ENCODE measurements around the gene FIGN. TPM values are rescaled to one million over a fixed set of nuclear protein-coding genes. Genes with fewer than 3 reads are reported as not detected.

FIGN gene
- total RNA-seq, 1 donor from 2014 or later = not detected

DNA sequence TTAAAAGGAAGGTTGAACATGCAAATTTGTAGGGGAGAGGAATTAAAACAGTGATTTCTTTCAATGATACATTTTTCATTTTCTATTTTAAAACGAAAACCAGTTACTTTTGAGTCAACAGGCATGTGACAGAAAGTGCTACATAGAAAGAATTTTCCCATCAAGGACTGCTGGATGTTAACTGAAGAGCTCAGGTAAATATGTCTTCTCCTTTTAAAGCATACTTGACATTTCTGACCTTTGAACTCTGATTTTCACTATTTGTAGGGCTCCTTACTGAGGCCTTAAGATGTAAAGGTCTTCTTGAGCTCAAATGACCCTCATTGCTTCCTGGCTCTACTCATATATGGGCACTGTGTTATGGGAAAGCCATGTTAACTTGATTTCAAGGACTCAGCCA is 32.4 kb downstream of the FIGN start:
- TF ChIP-seq, protein P1, sequence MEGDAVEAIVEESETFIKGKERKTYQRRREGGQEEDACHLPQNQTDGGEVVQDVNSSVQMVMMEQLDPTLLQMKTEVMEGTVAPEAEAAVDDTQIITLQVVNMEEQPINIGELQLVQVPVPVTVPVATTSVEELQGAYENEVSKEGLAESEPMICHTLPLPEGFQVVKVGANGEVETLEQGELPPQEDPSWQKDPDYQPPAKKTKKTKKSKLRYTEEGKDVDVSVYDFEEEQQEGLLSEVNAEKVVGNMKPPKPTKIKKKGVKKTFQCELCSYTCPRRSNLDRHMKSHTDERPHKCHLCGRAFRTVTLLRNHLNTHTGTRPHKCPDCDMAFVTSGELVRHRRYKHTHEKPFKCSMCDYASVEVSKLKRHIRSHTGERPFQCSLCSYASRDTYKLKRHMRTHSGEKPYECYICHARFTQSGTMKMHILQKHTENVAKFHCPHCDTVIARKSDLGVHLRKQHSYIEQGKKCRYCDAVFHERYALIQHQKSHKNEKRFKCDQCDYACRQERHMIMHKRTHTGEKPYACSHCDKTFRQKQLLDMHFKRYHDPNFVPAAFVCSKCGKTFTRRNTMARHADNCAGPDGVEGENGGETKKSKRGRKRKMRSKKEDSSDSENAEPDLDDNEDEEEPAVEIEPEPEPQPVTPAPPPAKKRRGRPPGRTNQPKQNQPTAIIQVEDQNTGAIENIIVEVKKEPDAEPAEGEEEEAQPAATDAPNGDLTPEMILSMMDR (IDR thresholded peaks at IDR 0.05) = no peak
- Mint-ChIP-seq H3K4me3 (no peak overlapping the region), H3K4me1 (no peaks in the 10 kb centered on the region), H3K36me3 (ENCODE audit: low read depth) (no peaks in the 10 kb centered on the region), H3K27ac (no peak overlapping the region), H3K27me3 (no peaks in the 10 kb centered on the region), H3K9me3 (no peaks in the 10 kb centered on the region)
- POLR2A ChIA-PET = no interaction called here
- DNase-seq (no peak), ATAC-seq (ENCODE audit: low read depth) (no peak)
- CTCF ChIA-PET = no interaction called here
- intact Hi-C loops (cut with micrococcal nuclease) = no loop called here

DNA sequence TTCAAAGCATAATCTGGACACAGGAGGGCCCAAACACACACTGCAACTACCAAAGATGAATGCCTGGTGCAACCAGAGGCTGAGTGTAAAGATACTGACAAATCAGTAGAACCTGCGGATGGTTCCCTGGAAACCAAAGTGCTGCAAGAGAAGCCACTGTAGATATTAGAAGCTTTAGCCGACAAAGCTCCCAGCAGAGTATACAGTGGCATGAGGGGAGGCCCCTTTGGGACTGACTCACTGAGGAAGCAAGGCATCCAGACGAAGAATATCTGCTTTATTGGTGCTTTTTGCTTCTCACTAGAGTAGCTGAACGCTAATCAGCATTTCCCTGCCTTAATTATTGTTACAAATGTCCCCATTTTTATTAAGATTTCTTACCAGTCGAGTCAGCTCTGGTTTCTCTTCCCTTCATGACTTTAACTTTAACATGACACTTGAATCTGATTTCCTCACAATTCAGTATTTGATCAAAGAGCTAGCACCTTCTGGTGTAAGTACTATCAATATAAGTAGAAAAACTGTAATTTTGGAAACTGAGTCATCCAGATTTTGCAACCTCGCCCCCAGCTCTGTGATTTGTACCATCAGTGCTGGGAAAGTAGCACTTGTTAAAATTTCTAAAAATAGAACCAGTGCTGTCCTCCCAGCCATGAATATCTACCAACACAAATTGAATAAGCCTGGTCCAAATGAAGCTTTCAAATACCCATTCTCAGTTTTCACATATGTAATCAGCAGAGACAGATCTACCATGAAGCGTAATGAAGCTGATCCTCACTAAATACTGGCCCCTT is 34.2 kb downstream of the FIGN start:
- DNase-seq (no peak), ATAC-seq (ENCODE audit: low read depth) (no peak)
- H3K27me3 Mint-ChIP-seq = no peaks in the 10 kb centered on the region
- H3K4me1 Mint-ChIP-seq = no peaks in the 10 kb centered on the region
- POLR2A ChIA-PET = no interaction called here
- intact Hi-C loops (cut with micrococcal nuclease) = no loop called here
- CTCF ChIA-PET = no interaction called here
- H3K27ac Mint-ChIP-seq = no peak overlapping the region
- no peaks in the 10 kb centered on the region for H3K9me3 Mint-ChIP-seq
- H3K4me3 Mint-ChIP-seq = no peak overlapping the region
- H3K36me3 Mint-ChIP-seq (ENCODE audit: low read depth) = no peaks in the 10 kb centered on the region
- TF ChIP-seq, protein P1 (IDR thresholded peaks at IDR 0.05) = no peak

DNA sequence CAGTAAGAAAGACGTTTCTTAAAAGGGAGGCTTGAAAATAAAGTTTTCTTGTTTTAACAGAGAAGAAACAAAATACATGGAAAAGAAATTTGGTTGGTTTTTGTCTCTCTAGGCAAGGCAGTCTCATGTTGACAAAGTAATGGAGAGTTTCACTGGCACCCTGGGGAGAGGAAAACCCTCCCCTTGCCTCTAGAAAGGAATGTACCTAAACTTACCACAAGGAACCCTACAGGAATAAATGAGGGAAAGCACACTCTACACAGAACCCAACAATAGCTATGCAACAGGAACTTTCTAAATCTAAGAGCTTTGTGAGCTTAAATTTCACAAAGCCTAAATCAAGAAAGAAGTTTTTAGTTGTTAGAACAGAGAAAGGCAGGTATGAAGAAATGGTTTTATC is 37.0 kb downstream of the FIGN start:
- ChIA-PET POLR2A (no interaction called here), CTCF (no interaction called here)
- H3K4me1 Mint-ChIP-seq = no peaks in the 10 kb centered on the region
- H3K9me3 Mint-ChIP-seq = no peaks in the 10 kb centered on the region
- TF ChIP-seq, protein P1 (IDR thresholded peaks at IDR 0.05) = no peak
- no peak for DNase-seq
- H3K27ac Mint-ChIP-seq = no peak overlapping the region
- H3K27me3 Mint-ChIP-seq = no peaks in the 10 kb centered on the region
- H3K4me3 Mint-ChIP-seq = no peak overlapping the region
- H3K36me3 Mint-ChIP-seq (ENCODE audit: low read depth) = no peaks in the 10 kb centered on the region
- ATAC-seq (ENCODE audit: low read depth) = no peak
- intact Hi-C loops (cut with micrococcal nuclease) = no loop called here

DNA sequence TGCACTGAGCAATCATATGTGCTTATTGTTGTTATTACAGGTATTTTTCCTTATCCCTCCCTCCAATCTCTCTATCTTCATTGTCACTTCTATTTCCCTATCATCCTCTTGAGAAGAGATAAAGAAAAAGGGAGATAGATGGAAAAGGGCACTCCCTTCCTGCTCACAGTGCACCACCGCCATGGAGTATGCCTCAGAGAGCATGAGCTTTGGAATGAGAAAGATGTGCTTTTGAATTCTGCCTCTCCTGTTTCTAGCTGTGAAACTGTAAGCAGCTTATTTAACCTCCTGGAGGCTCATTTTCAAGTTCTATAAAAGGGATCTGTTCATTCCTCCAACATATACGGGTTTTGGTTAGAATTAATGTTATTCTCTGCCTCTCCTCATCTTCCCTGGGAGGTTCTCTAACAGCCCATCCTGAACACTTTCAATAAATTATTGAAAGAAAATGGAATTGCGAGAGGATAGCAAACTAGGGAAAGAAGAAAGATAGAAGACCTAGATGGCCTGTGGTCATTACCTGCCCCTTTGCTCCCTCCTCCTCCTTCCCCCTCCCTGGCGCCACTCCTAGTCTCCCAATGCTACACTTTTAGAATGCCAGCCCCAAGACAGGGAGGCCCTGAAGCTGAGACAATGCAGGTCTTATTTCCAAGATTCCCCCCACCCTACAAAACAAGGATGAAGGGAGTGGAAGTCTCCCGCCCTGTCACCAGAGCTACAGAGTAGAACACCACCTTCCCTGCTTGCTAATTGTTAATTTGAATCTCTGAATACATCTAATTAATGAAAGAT is 37.8 kb downstream of the FIGN start:
- Mint-ChIP-seq H3K9me3 (no peaks in the 10 kb centered on the region), H3K27me3 (no peaks in the 10 kb centered on the region), H3K36me3 (ENCODE audit: low read depth) (no peaks in the 10 kb centered on the region), H3K4me1 (no peaks in the 10 kb centered on the region), H3K27ac (no peak overlapping the region), H3K4me3 (no peak overlapping the region)
- intact Hi-C loops (cut with micrococcal nuclease) = no loop called here
- ChIA-PET CTCF (no interaction called here), POLR2A (no interaction called here)
- ATAC-seq (ENCODE audit: low read depth) (no peak), DNase-seq (no peak)
- TF ChIP-seq, protein P1 (IDR thresholded peaks at IDR 0.05) = no peak

DNA sequence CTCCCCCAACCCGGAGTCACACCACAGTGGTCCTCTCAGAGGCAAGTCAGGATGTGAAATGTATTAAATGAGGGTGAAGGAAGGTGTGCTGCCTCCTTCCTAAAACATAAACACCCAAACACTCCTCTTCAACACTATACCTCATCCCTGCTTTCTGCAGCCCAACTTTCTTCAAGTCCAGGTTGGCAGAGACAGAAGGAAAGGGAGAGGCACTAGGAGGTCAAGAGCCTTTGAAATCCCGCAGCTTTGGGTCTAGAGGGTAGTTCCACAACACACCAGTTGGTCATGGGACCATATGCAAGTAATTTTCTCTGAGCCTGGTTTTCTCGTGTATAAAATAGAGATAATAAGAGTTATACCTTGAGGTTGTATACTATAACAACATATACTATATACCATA is 38.4 kb downstream of the FIGN start:
- Mint-ChIP-seq H3K36me3 (ENCODE audit: low read depth) (no peaks in the 10 kb centered on the region), H3K27ac (no peak overlapping the region), H3K4me1 (no peaks in the 10 kb centered on the region), H3K4me3 (no peak overlapping the region), H3K27me3 (no peaks in the 10 kb centered on the region), H3K9me3 (no peaks in the 10 kb centered on the region)
- TF ChIP-seq, protein P1 (IDR thresholded peaks at IDR 0.05) = no peak
- no peak for DNase-seq
- no peak for ATAC-seq (ENCODE audit: low read depth)
- ChIA-PET POLR2A (no interaction called here), CTCF (no interaction called here)
- intact Hi-C loops (cut with micrococcal nuclease) = no loop called here

Measured in activated B cell treated with CpG ODN at 0.5 μM for 24 hours (primary cell).